Measurements from ENCODE around the gene IGFBP2.

Gene IGFBP2

DNA sequence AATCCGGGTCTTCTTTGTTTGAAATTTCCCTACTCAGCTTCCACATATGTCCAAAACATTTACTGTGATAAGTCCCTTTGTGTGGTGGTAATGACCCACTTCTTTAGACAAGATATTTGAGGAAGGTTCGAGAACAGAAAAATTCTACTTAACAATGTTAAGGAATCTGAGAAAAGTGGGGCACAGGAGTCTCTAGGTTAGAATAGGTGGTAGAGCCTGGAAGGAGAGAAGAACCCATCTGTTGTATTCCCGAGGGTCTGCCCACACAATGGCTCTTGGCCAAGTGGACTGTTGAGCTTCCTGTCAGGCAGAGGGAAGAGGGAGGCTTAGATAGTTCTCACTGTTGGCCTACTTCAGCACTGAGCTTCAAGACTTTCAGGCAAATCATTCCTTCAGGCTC, 4.3 kb downstream of the IGFBP2 start:
- DNase-seq (ENCODE audit: low spot score): no peak

DNA sequence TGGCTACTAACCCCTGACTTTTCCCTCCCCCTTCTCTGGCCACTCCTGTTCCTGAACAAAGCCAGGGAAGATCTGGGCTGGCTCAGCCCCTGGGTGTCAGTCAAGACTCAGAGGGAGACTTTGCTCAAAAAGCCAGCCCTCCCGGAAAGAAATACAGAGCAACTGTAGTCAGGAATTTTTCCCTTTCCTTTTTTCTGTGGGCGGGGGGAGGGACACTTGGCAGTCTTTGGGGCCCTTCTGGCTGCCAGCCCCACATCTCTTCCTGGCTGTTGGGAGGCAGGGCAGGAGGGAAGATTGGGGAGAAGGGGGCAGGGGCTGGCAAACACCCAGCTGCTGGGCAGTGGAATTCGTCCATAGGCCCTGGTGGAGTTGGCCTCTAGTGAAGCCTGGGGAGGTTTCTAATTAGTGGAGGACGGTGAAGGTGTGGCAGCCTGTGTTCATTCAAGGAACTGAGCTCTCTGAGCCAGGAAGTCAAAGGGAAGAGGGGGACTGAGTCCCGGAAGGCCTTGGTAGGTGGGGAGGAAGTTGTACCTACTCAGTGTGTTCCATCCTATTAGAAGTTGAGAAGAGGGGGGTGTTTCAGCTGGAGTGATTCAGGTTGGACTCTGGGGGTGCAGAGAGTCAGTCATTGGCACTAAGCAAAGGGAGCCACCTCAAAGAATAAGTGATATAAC, 10.9 kb downstream of the IGFBP2 start:
- DNase-seq (ENCODE audit: low spot score): peak; percentile 72

DNA sequence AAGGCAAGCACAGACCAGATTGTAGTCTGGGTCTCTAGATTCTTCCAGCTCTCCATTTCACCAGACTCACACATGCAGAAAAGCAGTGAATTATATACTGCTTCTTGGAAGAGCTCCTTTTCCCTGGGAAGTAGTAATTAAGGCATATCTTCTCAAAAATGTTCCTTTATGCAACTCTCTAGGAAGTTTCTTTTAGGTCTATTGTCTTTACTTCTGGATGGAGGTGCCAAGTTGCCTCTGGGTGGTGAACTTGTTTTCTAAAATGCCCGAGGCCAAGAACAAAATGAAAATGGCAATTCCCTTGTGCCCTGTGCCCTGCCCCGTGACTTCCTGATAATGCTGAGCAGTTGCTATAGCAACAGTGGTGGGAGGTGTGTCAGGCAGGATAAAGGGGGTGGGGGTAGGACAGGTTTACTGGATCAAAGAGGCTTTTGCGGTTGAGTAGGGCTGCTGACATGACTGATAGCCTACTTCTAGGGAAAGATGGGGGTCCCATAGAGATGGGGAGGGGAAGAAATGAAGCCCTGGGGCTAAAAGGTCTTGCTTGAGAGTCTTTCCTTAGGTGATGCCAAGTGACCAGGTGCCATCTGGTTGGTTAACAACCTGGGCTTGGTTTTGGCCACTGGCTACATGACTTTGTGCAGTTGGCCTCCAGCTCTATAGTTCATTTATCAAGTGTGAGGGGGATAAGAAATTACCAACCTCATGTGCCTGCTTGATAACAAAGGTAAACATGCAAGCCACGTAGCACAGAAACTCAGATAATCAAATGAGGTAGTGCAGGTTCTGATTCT, 11.8 kb downstream of the IGFBP2 start:
- DNase-seq (ENCODE audit: low spot score): peak; percentile 56

DNA sequence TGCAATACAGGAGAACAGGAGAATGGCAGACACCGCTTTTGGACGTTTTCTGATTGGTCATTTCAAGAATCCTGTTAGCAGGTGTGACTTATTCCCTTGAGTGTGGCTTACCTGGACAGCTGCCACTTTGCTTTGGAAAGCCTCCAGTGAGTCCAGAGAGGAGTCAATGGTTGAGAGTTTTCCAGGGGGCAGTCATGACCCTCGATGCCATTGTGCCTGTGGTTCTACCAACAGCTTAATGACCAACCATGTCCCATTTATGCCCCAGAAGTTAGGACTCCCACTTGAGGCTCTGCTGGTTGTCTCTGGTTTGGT, 12.4 kb downstream of the IGFBP2 start:
- no peak for DNase-seq (ENCODE audit: low spot score)

DNA sequence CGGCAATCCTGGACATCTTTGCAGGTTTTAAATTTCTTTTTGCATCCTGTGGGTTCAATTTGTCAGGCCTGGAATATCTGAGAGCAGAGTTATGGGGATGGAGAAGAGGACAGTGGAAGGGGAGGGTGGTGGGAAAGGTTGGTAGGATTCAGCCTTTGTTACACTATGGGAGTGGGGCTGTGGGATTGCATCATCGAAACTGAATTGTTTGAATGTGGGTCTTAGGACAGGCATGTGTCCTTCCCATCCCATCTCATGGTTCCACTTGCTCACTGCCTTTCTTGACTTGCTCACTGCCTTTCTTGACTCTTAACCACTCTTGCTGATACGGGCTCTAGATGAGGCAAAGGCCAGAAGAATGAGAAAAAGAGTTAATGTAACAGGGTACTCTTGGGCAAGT, 12.9 kb downstream of the IGFBP2 start:
- DNase-seq (ENCODE audit: low spot score): no peak

DNA sequence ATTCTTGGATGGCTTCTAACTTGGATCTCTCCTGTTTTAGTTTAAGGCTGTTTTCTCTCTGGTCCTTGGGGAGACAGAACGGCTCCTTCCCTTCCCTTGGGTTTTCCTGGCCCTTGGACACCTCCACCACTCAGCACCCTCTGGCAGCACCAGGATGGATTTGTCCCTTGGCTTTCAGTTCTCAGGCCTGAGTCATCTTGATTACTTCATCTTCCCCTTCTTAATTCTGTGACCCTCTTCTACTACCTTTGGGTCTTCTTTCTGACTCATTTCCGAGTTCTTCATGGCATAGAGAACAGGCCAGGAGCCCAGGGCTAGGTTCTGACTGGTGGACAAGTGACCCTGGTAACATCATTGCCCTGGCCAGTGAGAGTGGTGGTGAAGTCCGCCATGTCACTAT, 14.9 kb downstream of the IGFBP2 start:
- no peak for DNase-seq (ENCODE audit: low spot score)

DNA sequence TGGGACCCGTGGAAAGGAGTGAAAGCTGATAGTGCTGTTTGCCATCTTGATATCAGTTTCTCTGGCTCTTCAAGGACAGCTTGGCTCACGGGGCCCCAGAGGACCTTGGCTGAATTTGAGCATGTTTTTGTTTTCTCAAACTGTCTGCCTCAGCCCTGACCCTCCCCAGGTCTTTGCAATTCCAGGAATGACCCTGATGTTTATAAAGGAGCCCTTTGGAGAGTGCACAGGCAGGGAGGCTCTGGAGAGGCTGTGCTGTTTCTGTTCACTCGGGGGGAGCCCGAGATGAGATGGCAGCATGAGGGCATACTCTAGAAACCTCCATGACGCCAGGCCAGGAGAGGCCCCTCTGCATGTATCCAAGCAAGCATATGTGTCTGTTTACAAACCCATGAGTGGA, 16.4 kb downstream of the IGFBP2 start:
- no peak for DNase-seq (ENCODE audit: low spot score)

DNA sequence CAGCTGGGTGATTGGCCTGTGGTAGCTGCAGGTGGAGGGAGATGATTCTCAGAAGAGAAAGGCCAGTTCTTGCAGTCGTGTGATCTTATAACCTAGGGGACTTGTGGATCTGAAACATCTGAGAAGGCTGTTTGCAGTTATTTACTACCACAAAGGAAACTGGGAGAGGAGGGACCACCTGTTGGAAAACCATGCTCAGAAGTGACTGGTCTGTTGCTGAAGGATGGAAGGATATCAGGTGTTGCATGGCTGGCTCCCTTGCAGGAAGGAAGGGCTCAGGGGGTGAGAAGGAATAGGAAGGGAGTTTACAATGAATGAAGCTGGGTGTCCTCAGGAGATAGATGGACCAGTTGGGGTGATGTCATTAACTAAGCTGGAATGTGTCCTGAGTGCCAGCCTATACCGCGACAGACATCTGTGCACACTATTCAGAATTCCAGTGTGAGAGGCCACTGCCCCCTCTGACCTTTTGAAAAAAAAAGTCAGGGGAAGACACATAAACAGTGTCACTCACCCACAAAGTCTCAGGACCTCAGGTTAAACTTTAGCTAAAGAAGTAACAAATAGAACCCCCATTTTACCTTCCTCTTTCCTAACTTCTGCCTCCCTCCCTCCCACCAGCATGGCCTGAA, 17.5 kb downstream of the IGFBP2 start:
- no peak for DNase-seq (ENCODE audit: low spot score)

DNA sequence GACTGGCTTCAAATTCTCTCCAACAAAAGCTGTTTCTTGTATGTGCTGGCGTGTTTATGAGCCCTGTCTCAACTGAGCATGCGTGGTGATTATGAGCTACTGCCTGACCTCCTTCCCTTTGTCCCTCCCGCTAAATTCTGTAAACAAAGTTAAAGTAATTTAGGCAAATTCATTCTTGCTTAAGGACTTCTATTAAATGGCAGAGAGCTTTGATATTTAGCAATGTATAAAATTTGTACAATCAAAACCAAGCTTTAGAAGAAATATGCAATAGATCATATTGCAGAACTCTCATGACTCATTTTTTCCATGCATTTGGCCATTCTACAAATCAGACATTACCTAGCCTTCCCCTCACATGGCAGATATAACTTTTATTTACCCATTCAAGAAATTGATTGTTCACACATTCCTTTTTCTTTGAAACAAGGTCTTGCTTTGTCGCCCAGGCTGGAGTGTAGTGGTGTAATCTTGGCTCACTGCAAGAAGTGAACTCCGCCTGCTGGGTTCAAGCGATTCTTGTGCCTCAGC, 18.2 kb downstream of the IGFBP2 start:
- DNase-seq (ENCODE audit: low spot score): no peak

DNA sequence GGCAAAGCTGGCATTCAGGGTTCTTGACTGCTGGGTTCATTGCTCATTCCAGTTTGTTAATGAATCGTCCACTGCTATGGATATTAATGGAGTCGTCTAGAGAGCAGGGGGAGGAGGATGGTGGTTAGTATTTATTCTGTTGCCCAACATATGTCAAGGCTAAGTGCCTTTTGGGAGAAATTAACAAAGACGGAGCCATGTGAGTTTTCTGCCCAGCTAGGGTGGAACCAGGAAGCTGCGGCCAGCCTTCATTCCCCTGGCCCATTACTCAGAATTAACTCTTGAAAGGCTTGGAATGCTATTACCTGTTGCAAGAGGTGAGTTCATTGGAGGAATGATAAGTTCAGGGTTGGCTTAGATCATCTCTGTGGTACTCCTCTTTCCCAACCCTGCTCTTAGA, 19.3 kb downstream of the IGFBP2 start:
- no peak for DNase-seq (ENCODE audit: low spot score)

DNA sequence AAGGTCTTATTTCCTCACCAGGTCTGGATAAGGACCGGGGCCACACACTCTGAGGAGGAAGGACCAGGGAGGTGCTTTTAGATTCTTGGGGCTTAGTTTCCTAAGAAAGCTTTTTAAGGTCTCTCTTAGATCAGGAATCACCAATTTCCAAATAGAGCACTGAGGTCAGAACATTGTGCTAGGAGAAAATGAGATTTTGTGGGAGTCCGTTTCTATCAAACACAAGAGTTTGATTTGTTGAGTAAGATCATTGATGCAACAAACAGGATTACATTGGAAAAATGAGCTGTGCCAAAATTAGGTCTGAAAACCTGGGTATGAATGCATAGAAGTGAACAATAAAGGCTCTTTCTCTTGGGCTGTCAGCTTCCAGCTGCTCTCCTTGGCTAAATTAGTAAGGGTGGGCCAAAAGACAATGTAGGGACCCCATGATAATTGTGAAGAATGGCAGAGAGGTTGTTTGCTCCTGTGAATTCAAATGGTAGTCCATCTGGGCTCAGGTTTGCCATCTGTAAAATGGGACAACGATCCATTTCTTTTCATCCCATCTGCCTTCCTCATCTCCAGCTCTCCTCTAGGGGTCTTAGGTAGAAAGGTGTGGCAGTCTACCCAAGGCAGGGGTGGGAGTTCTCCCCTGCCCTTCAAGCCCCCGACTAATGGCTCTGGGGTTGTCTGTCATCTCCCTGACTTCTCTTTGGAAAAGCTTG, 20.0 kb downstream of the IGFBP2 start:
- no peak for DNase-seq (ENCODE audit: low spot score)

DNA sequence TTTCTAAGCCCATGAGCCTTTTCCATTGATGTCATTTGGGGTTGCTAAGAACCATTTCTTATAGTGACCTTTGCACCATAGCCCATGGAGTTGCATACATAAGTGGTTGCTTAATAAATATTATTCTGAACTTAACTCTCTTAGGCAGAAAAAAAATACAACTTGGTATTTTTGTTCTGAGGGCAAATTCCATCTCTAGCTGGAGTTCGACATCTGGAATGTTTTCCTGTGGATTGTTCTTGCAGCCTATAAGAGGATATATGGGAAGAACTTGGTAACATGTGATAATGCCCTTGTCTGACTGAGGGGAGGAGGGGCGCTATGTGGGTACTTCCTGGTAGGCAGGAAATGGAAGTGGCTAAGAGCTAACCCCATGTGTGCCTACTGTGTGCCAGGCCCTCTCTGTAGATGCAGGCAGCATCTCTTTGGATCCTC, 20.7 kb downstream of the IGFBP2 start:
- DNase-seq (ENCODE audit: low spot score): no peak

DNA sequence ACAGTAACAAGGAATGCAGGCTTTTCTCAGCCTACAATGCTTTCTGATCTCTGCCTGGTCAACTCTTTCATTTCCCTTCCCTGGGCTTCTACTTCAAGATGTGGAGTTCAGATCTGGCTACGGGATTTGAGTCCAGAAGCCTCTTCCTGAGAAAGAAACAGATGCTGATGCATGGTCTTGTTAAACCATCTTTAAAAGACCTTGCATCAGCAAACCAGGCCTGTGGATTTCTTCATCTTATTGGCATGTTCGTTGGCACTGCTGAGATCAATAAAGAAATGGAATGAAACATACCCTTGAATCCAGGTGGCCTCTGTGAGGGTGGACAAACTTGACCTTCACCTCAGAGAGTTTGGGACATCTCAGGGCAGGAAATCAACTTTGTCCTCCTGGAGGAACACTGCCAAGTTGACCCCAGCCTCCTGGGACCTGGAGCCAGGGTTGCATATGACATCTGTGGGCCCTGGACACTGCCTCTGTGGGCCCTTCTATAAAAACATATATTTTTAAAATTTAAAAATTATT, 21.4 kb downstream of the IGFBP2 start:
- no peak for DNase-seq (ENCODE audit: low spot score)

DNA sequence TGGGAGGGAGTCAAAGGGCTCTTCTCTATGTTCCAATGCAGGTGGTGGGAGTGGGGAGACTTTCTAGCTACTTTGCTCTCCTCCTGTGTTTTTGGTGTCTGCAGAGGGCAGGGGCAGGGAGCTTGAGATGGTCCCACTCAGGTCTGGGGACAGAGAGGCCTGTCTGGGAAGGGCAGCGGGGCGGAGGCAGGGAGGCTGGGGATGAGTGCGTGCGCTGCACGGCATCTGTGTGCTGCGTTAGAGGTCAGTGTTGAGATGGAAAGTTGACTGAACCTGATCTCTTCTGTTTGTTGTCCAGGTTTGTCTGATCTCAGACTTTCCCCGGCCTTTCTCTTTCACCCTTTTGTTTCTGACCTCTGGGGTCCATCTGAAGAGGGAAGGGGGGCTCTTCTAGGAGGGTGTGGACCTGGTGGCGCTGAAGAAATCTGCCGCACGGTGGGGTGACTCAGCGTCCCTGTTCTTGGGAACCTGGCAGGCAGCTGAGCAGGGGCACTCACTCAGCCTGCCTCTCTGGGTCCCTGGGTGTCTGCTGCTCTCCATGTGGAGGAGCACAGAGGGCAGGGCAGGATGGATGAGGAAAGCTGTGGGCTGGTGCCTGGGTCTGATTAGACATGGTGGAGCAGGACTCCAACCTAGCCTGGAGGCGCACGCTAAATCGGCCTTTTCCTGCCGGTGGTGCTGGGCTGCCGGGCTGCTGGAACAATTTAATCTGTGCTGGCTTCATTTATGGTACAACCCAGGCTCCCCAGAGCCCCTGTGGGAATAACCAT, 24.1 kb downstream of the IGFBP2 start:
- no peak for DNase-seq (ENCODE audit: low spot score)

DNA sequence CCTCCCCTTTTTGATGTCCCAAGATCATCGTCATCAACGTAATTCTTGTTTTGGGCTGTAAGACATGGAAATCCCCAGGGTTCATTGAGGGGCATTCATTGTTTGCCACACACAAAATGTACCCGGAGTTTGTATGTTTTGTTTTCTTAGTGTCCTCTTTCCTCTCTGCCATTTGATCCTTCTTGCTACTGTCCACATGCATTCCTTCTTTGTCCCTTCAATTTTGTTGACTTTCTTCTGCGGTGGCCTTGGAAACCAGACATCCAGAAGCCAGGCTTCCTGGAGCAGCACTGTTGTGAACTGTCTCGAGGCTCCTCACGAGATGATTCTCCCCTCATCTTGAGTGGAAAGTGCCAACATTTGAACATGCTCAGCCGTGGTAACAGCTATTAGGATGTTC, 24.8 kb downstream of the IGFBP2 start:
- DNase-seq (ENCODE audit: low spot score): no peak

DNA sequence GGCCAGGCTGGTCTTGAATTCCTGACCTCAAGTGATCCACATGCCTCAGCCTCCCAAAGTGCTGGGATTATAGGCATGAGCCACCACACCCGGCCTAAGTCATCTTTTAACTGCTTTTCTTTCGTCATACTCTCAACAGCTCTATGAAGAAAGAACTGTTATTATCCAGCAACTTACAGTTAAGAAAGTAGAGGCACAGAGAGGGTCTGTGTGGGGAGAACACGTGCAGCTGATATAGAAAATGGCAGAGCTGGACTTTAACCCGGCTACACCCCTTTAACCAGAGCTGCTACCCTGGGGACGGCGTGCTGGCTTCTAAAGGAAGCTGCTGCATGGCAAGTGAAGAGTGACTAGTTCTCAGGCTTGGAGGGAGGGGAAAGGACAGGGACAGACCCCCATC, 25.5 kb downstream of the IGFBP2 start:
- DNase-seq (ENCODE audit: low spot score): no peak

DNA sequence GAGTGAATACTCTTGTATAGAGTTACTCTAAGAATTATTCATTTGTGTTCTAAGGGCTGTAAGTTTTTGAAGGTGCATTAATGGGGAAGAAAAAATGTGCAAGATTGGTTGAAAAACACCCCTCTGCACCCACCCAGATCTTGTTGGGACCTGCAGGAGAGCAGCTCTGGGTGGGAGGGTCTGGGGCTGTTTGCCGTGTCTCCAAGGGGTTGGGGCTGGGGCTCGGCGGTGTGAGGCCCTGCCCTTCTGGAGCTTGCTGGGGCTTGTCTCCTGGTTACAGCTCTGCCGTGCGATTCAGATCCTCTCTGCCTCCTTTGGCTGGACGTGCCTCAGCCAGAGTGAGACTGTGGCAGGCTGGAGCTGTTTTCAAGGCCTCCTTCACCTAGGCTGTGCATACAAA, 26.1 kb downstream of the IGFBP2 start:
- no peak for DNase-seq (ENCODE audit: low spot score)

DNA sequence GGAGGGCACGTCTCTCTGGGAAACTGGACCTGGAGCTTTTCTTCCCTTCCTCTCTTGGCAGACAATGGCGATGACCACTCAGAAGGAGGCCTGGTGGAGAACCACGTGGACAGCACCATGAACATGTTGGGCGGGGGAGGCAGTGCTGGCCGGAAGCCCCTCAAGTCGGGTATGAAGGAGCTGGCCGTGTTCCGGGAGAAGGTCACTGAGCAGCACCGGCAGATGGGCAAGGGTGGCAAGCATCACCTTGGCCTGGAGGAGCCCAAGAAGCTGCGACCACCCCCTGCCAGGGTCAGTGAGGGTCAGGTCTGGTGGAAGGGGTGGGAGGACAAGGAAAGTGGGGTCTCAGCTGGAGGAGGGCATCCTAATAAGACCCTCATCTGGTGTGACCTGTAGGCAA, 27.3 kb downstream of the IGFBP2 start:
- DNase-seq (ENCODE audit: low spot score): no peak

DNA sequence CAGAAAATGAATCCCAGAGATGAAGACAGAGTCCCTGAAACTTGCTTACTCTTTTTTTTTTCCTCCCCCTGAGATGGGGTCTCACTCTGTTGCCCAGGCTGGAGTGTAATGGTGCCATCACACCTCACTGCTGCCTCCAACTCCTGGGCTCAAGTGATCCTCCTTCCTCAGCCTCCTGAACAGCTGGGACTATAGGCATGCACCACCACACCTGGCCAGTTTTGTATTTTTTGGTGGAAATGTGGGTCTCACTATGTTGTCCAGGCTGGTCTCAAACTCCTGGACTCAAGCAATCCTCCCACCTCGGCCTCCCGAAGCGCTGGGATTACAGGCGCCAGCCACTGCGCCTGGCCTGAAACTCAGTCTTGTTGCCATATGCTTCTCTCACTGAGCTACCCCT, 27.8 kb downstream of the IGFBP2 start:
- DNase-seq (ENCODE audit: low spot score): no peak

DNA sequence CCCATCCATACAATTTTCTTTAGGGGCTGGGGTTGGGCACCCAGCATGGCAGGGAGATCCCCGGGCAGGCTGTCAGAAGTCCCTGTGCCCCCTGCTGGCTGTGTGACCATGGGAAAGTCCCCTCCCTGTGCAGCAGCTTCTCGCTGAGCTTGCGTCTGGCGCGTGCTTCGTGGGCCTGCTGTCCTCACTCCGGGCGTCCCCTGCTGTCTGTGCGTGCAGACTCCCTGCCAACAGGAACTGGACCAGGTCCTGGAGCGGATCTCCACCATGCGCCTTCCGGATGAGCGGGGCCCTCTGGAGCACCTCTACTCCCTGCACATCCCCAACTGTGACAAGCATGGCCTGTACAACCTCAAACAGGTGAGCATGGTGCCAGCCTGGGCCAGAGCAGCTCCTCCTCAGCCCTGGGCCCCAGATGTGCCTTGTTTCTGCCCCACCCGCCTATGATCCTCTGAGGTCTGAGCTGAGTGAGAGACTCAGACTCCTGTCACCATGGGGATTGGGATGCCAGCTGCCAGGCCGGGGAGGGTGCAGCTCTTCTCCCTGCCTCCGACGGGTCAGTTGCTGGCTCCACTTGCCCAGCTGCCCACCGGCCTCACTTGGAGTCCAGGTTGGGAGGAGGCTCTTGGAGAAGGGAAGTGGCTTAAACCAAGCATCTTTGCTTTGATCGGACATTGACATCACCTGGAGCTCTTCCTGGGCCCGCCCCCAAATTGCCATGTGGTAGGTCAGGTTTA, 28.6 kb downstream of the IGFBP2 start:
- no peak for DNase-seq (ENCODE audit: low spot score)

DNA sequence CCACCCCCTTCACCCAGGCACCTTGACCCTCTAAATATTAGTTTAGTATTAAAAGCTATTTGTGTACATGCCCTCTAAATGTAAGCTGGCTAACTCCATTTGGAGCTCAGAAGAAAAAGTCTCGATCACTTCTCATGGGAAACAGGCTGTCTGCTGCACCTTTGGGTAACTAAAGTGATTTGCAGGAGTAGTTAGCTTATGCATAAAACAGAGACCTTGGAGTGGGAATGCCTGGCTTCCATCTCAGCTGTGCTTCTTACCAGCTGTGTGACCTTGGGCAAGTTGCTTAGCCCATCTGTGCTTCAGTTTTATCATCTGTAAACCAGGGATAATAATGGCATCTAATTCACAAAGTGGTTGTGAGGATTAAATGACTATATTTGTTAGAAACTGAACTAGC, 29.9 kb downstream of the IGFBP2 start:
- DNase-seq (ENCODE audit: low spot score): no peak

Data from COLO829 (cell line).